CD4-positive, alpha-beta T cell treated with Interferon alpha-2 for 1 hour (primary cell): ENCODE data around the gene OGFR.
A peak's percentile ranks its signal among the peaks of the same experiment; 100 is the strongest.

Experiments
- DNase-seq, 2 donors: peaks; one replicate each; pipeline ENCODE4 v3.0.0-alpha.2; 2020 to 2022

OGFR gene

GRCh38 chr20:62828051-62828450 lies 23.4 kb downstream of the OGFR start:
- no peak for DNase-seq

GRCh38 chr20:62828511-62829230 lies 24.0 kb downstream of the OGFR start:
- no peak for DNase-seq

GRCh38 chr20:62829231-62830230 lies 24.9 kb downstream of the OGFR start:
- DNase-seq, result no peak

- no peak for DNase-seq
Measured at GRCh38 chr20:62830251-62830650, 25.6 kb downstream of the OGFR start.

GRCh38 chr20:62830821-62831220 lies 26.2 kb downstream of the OGFR start:
- no peak for DNase-seq

GRCh38 chr20:62831361-62831788 lies 26.7 kb downstream of the OGFR start:
- no peak for DNase-seq

GRCh38 chr20:62831854-62832211 lies 27.2 kb downstream of the OGFR start:
- DNase-seq, result no peak

- peak; percentile 31 to 76 for DNase-seq
Measured at GRCh38 chr20:62832212-62832922, 27.7 kb downstream of the OGFR start.

- DNase-seq, result no peak
Measured at GRCh38 chr20:62832951-62833391, 28.3 kb downstream of the OGFR start.

GRCh38 chr20:62834967-62835730 lies 30.5 kb downstream of the OGFR start:
- DNase-seq, result no peak

GRCh38 chr20:62835931-62836861 lies 31.6 kb downstream of the OGFR start:
- no peak for DNase-seq

- no peak for DNase-seq
Measured at GRCh38 chr20:62836967-62837490, 32.4 kb downstream of the OGFR start.

- no peak for DNase-seq
Measured at GRCh38 chr20:62837790-62838127, 33.1 kb downstream of the OGFR start.

GRCh38 chr20:62838128-62838891 lies 33.7 kb downstream of the OGFR start:
- peak in 1 of 2 donors; percentile 22 for DNase-seq

GRCh38 chr20:62839261-62839660 lies 34.6 kb downstream of the OGFR start:
- DNase-seq, result no peak

- DNase-seq, result no peak
Measured at GRCh38 chr20:62839816-62840215, 35.2 kb downstream of the OGFR start.

- DNase-seq, result no peak
Measured at GRCh38 chr20:62840244-62841197, 35.9 kb downstream of the OGFR start.

GRCh38 chr20:62841705-62842212 lies 37.1 kb downstream of the OGFR start:
- no peak for DNase-seq

GRCh38 chr20:62843656-62844055 lies 39.0 kb downstream of the OGFR start:
- DNase-seq, result no peak
